Measurements from ENCODE around the gene CFAP20DC. TPM values are rescaled to one million over a fixed set of nuclear protein-coding genes. Genes with fewer than 3 reads are reported as not detected.
"Not testable (repeated sequence)": the region's sequence is repeated elsewhere in the genome, so short reads cannot be mapped to it uniquely, and the experiment has no call there.

Gene CFAP20DC
- total and polyA plus RNA-seq, 12 donors: 0.13 to 0.25 (median 0.14) TPM; not detected in 8

DNA sequence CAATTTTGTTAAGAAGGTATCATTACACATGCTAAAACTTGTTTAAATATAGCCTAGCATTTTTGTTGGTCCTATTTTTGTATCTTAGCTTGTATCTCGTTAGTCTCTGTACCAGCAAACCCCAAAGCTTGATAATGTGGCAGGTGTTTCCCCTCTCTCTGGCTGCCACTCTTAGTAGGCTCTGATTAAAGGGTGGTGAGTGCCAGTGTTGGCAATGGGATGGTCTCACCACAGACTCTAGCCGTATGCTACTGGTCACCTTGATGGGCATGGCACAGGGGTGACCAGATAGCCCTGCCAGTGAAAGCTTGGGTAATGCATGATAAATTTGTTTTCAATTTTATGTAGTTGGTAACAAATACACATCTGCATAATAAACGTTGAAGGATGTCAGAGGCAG is 188.3 kb downstream of the CFAP20DC start:
- no peaks in the 10 kb centered on the region for H3K36me3 ChIP-seq
- H3K27ac ChIP-seq: no peak overlapping the region
- ATAC-seq: no peak
- intact Hi-C loops (cut with DNase I): loop anchor here in 1 of 10 donors (5.0 kb wide), 1 partner anchor 151 kb away; no protein-coding TSS in a partner anchor
- peaks cover 0 to 6% (median 0%) of the 10 kb centered on the region in 7 donors for H3K27me3 ChIP-seq
- no peaks in the 10 kb centered on the region for H3K9me3 ChIP-seq
- no peak for DNase-seq
- WGBS, 2 donors: 59 to 60% methylated on average over 3 of the region's 3 CpGs
- H3K4me1 ChIP-seq: peaks cover 0 to 4% (median 0%) of the 10 kb centered on the region in 9 donors
- TF ChIP-seq, protein P1, sequence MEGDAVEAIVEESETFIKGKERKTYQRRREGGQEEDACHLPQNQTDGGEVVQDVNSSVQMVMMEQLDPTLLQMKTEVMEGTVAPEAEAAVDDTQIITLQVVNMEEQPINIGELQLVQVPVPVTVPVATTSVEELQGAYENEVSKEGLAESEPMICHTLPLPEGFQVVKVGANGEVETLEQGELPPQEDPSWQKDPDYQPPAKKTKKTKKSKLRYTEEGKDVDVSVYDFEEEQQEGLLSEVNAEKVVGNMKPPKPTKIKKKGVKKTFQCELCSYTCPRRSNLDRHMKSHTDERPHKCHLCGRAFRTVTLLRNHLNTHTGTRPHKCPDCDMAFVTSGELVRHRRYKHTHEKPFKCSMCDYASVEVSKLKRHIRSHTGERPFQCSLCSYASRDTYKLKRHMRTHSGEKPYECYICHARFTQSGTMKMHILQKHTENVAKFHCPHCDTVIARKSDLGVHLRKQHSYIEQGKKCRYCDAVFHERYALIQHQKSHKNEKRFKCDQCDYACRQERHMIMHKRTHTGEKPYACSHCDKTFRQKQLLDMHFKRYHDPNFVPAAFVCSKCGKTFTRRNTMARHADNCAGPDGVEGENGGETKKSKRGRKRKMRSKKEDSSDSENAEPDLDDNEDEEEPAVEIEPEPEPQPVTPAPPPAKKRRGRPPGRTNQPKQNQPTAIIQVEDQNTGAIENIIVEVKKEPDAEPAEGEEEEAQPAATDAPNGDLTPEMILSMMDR (IDR thresholded peaks at IDR 0.05): no peak
- no peak overlapping the region for H3K4me3 ChIP-seq

DNA sequence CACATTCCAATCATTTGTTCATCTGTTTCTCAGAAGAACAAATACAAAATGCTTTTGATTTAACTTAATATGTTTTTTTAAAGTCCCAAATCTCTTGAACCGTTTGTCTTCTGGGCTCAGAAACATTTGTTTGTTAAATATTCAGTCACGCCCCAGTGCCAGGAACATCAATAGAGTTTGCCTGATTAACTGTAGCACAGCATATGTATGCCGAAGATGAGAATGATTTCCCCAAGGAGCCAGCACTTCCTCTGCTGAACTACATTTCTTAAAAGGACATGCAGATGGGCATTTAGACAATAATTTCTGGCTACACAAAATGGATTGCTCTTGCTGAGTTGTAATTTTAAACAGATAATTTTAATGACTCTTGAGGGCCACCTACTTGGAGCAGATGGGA is 191.7 kb downstream of the CFAP20DC start:
- H3K27ac ChIP-seq: no peak overlapping the region
- ATAC-seq: no peak
- no peak overlapping the region for H3K4me3 ChIP-seq
- H3K36me3 ChIP-seq: no peaks in the 10 kb centered on the region
- TF ChIP-seq, protein P1 (IDR thresholded peaks at IDR 0.05): no peak
- no peak for DNase-seq
- intact Hi-C loops (cut with DNase I): no loop called here
- WGBS, 2 donors: 32 to 43% methylated on average over 3 of the region's 3 CpGs
- H3K9me3 ChIP-seq: no peaks in the 10 kb centered on the region
- no peaks in the 10 kb centered on the region for H3K27me3 ChIP-seq
- peaks cover 0 to 4% (median 0%) of the 10 kb centered on the region in 9 donors for H3K4me1 ChIP-seq

- DNase-seq: no peak
- Histone ChIP-seq H3K9me3 (no peaks in the 10 kb centered on the region), H3K27ac (no peak overlapping the region), H3K27me3 (no peaks in the 10 kb centered on the region), H3K36me3 (no peaks in the 10 kb centered on the region), H3K4me1 (peaks cover 0 to 4% (median 0%) of the 10 kb centered on the region in 9 donors), H3K4me3 (no peak overlapping the region)
- TF ChIP-seq, protein P1 (IDR thresholded peaks at IDR 0.05): no peak
- intact Hi-C loops (cut with DNase I): no loop called here
- no peak for ATAC-seq
- 77 to 78% methylated on average over 1 of the region's 1 CpG for WGBS, 2 donors
Measured at GRCh38 chr3:58857402-58857801, 192.4 kb downstream of the CFAP20DC start.

GRCh38 chr3:58848826-58849225 is 201.0 kb downstream of the CFAP20DC start:
- H3K27me3 ChIP-seq: no peaks in the 10 kb centered on the region
- intact Hi-C loops (cut with DNase I): no loop called here
- TF ChIP-seq, protein P1 (IDR thresholded peaks at IDR 0.05): no peak
- no peak overlapping the region for H3K4me3 ChIP-seq
- DNase-seq: no peak
- peaks cover 0 to 5% (median 0%) of the 10 kb centered on the region in 11 donors for H3K9me3 ChIP-seq
- no peak for ATAC-seq
- no peak overlapping the region for H3K27ac ChIP-seq
- WGBS, 2 donors: 54 to 57% methylated on average over 7 of the region's 7 CpGs
- H3K4me1 ChIP-seq: no peaks in the 10 kb centered on the region
- no peaks in the 10 kb centered on the region for H3K36me3 ChIP-seq

DNA sequence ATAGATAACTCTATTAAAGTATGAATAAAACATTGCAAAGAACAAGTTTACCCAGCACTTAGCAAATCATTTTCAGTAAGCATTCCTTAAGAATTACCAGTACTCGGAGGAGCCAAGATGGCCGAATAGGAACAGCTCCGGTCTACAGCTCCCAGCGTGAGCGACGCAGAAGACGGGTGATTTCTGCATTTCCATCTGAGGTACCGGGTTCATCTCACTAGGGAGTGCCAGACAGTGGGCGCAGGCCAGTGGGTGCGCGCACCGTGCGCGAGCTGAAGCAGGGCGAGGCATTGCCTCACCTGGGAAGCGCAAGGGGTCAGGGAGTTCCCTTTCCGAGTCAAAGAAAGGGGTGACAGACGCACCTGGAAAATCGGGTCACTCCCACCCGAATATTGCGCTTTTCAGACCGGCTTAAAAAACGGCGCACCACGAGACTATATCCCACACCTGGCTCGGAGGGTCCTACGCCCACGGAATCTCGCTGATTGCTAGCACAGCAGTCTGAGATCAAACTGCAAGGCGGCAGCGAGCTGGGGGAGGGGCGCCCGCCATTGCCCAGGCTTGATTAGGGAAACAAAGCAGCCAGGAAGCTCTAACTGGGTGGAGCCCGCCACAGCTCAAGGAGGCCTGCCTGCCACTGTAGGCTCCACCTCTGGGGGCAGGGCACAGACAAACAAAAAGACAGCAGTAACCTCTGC is 207.6 kb downstream of the CFAP20DC start:
- H3K36me3 ChIP-seq; DNase-seq; H3K4me1 ChIP-seq; H3K4me3 ChIP-seq; ATAC-seq; H3K9me3 ChIP-seq; H3K27ac ChIP-seq; H3K27me3 ChIP-seq; intact Hi-C loops (cut with DNase I): not testable (repeated sequence)
- 81 to 86% methylated on average over 12 to 15 of the region's 34 CpGs for WGBS, 2 donors

Data from heart right ventricle (tissue), 16 donors.